Adrenal gland (tissue), 12 donors: ENCODE results near the gene PXDN. TPM values are rescaled to one million over a fixed set of nuclear protein-coding genes. Genes with fewer than 3 reads are reported as not detected.
"Not testable (repeated sequence)": the region's sequence is repeated elsewhere in the genome, so short reads cannot be mapped to it uniquely, and the experiment has no call there.

Experiments used
- DNase-seq, 7 donors: peaks; one replicate each; pipeline ENCODE4 v3.0.0-alpha.2; 2019 to 2020
- H3K27ac ChIP-seq, 5 donors: fragments of 200-600 bp; sonication (generic) in 4 of 5; 1 replicate in 3 of 5; 2 replicates in 2 of 5; pipeline versions ENCODE4 v1.5.1 to v1.8.0; 2016 to 2020; ENCODE audit warnings: mild to moderate bottlenecking in 1 of 5
- H3K27me3 ChIP-seq: fragments of 200-600 bp; 2 replicates; pipeline ENCODE4 v1.8.0; 2021
- H3K36me3 ChIP-seq, 2 donors: fragments of 200-600 bp; replicated peaks in 1 of 2; 1 replicate in 1 of 2; 2 replicates in 1 of 2; pipeline versions ENCODE4 v1.5.1 to v1.8.0; 2018 to 2022
- H3K4me1 ChIP-seq, 2 donors: fragments of 200-600 bp; replicated peaks in 1 of 2; 1 replicate in 1 of 2; 2 replicates in 1 of 2; pipeline versions ENCODE4 v1.5.1 to v1.8.0; 2018 to 2021
- H3K4me3 ChIP-seq, 4 donors: fragments of 200-600 bp; sonication (generic) in 3 of 4; one replicate each; pipeline ENCODE4 v1.5.1; 2016 to 2018
- H3K9me3 ChIP-seq, 3 donors: fragments of 200-600 bp; sonication (generic) in 1 of 3; replicated peaks in 1 of 3; 1 replicate in 2 of 3; 2 replicates in 1 of 3; pipeline versions ENCODE4 v1.5.1 to v1.8.0; 2016 to 2021
- POLR2A ChIP-seq, 2 donors: fragments of 450-650 bp; IDR thresholded peaks; one replicate each; pipeline ENCODE4 v1.6.1; 2017; ENCODE audit warnings: antibody characterized with exemption in 2 of 2, mild to moderate bottlenecking in 2 of 2, moderate library complexity in 1 of 2
- WGBS, 4 donors: extraction: QIAGEN DNeasy Blood & Tissue Kit in 2 of 4; methylation state at CpG; one replicate each; pipeline versions ENCODE4 v1.1.5 to v1.1.7; 2013 to 2017; 5-methylcytosine and 5-hydroxymethylcytosine counted together
- intact Hi-C, 2 donors: fragments of 100-400 bp; cut with DNase I; formaldehyde crosslinking; loops; one replicate each; pipeline versions ENCODE4 v1.14.1 to v1.15.0; 2022 to 2023
- polyA plus RNA-seq, 3 donors: library from polyadenylated mRNA; stranded (reverse); fragments of 200-250 nt in 2 of 3; fragments of 350-450 nt in 1 of 3; fragmentation: Illumina TruSeq in 1 of 3; extraction: RNeasy Lipid Tissue Mini Kit (QIAGEN cat#74804) in 1 of 3; gene quantifications; one replicate each; pipeline ENCODE4 v1.2.3, GENCODE V29; 2013 to 2014
- total RNA-seq, 9 donors: library from RNA; depleted of rRNA in 4 of 9; stranded (reverse); fragments of >200 nt in 4 of 9; fragments of 120-200 nt in 1 of 9; fragmentation: NEBNext Ultra II Directional in 1 of 9; extraction: Animal tissue kit (Norgen Biotek cat#: 25700) in 1 of 9; gene quantifications; one replicate each; pipeline versions ENCODE4 v1.1.0 to v1.2.4, GENCODE V29; 2013 to 2023
- TF ChIP-seq, protein P1 (sequence below), 6 experiments: fragments of 450-650 bp in 4 of 6; fragments of 200-600 bp in 2 of 6; sonication (generic) in 1 of 6; IDR thresholded peaks; 1 replicate in 5 of 6; 2 replicates in 1 of 6; pipeline versions ENCODE4 v1.5.1 to v1.8.0; 2016 to 2021; ENCODE audit warnings: antibody characterized with exemption in 6 of 6, mild to moderate bottlenecking in 2 of 6, moderate library complexity in 1 of 6
- donor health status: healthy with polysubstance abuse.
- donor health status: Bipolar disorder and iron deficiency.
- donor health status: DM: yes; HTN: yes; CAD: no.
- donor health status: DM: no; HTN: no; CAD: no.
- donor health status: DM: no; HTN: no; CAD: no.
- donor health status: DM: yes; HTN: yes; CAD: no.

Gene PXDN
- total and polyA plus RNA-seq, 12 donors, result 8.5 to 39.5 (median 22.1) TPM

DNA sequence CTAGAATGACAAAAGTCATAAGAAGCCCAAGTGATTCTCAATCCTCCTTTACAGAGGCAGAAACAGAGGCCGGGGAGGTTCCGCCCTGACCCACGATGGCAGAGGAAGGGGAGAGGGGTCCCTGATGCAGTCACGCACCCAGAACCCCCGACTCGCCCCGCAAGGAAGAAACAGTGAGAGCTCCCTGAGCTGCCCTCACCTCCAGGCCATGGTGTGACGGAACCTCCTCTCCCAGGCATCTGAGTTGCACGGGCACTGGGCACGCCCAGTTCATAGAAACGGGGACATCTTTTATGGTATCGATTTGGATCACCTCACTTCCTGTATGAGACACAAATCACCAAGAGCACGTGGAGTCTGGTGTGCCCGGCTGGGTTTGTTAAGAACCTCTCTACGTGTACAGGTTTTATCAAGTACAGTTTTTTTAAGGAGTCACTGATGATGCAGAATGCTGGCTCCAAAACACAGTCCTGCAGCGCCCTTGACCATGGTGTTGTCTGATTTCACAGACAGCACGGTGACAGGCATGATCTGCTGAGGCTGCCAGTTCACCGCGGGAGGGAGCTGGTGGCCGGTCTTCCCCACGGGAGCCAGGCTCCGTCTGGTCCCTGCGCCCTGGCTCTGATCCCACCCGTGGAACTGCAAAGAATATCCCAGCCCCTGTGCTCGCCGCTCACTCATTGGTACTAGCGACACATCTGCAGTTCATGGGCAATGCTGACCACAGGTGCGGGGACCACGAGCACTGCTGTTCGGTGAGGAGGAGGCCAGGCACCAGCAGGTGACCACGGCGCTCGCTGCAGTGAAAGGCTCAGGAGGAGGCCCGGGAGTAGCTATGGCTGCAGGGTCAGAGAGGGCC lies 35.6 kb downstream of the PXDN start:
- intact Hi-C loops, result no loop called here
- Histone ChIP-seq H3K4me1 (peaks cover 0 to 7% of the 10 kb centered on the region in 2 donors), H3K36me3 (no peaks in the 10 kb centered on the region), H3K27me3 (no peaks in the 10 kb centered on the region), H3K27ac (peak overlapping the region in 2 of 5 donors; percentile 41 to 57), H3K9me3 (no peaks in the 10 kb centered on the region), H3K4me3 (no peak overlapping the region)
- no peak for TF ChIP-seq POLR2A (IDR thresholded peaks at IDR 0.05)
- TF ChIP-seq, protein P1, sequence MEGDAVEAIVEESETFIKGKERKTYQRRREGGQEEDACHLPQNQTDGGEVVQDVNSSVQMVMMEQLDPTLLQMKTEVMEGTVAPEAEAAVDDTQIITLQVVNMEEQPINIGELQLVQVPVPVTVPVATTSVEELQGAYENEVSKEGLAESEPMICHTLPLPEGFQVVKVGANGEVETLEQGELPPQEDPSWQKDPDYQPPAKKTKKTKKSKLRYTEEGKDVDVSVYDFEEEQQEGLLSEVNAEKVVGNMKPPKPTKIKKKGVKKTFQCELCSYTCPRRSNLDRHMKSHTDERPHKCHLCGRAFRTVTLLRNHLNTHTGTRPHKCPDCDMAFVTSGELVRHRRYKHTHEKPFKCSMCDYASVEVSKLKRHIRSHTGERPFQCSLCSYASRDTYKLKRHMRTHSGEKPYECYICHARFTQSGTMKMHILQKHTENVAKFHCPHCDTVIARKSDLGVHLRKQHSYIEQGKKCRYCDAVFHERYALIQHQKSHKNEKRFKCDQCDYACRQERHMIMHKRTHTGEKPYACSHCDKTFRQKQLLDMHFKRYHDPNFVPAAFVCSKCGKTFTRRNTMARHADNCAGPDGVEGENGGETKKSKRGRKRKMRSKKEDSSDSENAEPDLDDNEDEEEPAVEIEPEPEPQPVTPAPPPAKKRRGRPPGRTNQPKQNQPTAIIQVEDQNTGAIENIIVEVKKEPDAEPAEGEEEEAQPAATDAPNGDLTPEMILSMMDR (IDR thresholded peaks at IDR 0.05), result no peak
- DNase-seq, result no peak
- 70 to 84% (median 78%) methylated on average over 14 to 34 of the region's 34 CpGs for WGBS, 4 donors

DNA sequence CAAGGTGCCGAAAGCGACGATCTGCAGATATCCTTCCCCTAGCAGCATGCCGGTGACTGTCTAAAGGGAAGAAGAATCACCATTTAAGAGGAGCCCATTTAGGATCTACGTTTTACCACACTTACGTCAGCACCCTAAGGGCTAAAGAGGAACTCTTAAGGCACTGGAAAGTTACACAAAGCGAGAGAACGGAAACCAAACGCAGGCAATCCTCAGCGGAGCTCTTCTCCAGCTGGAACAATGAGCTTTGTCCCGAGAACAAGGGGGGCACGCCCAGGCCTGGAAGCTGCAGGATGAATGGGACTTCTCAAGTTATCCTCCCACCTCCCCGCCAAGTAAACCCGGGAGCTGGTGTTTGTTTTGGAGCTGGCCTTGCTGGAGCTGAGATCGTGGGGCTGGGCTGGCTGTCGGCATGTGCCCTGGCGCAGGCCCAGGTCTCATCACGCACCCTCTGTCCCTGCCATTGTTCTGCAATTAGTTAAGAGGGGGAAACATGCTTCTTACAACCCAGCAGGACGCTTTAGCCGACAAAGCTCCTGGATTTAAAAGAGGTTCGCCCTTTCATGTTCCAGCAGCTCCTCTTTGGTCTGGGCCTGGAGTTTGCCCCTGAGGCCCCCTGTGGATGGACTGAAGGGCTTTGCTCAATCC lies 36.4 kb downstream of the PXDN start:
- Histone ChIP-seq H3K4me1 (peaks cover 0 to 3% of the 10 kb centered on the region in 2 donors), H3K9me3 (no peaks in the 10 kb centered on the region), H3K27ac (peak overlapping the region in 2 of 5 donors; percentile 41 to 57), H3K4me3 (no peak overlapping the region), H3K36me3 (no peaks in the 10 kb centered on the region), H3K27me3 (no peaks in the 10 kb centered on the region)
- 37 to 49% (median 42%) methylated on average over 15 to 21 of the region's 21 CpGs for WGBS, 4 donors
- intact Hi-C loops, result no loop called here
- TF ChIP-seq, protein P1 (IDR thresholded peaks at IDR 0.05), result no peak
- TF ChIP-seq POLR2A (IDR thresholded peaks at IDR 0.05), result no peak
- DNase-seq, result peak in 5 of 7 donors; percentile 38 to 72 (median 50)

DNA sequence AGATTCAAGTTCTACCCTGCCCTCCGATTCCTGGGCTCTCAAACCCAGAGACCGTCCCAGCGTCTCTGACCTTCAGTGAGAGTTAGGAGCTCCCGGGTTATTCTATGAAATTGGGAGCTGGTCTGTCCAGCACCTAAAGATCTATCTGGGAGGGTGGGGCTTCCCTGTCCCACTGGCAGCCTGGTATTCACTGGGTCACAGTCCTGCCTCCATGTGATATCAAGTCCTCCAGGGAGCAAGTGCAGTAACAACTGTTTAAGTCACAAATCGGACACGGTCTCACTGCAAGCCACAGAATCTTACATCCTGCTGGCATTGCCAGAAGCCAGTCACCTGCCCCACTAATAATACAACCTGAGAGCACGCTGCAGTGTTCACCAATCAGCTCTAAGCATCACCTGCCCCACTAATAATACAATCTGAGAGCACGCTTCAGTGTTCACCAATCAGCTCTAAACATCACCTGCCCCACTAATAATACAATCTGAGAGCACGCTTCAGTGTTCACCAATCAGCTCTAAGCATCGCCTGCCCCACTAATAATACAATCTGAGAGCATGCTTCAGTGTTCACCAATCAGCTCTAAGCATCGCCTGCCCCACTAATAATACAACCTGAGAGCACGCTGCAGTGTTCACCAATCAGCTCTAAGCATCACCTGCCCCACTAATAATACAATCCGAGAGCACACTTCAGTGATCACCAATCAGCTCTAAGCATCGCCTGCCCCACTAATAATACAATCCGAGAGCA lies 38.0 kb downstream of the PXDN start:
- H3K4me1 ChIP-seq, H3K27me3 ChIP-seq, intact Hi-C loops, DNase-seq, H3K9me3 ChIP-seq, H3K27ac ChIP-seq, H3K36me3 ChIP-seq, H3K4me3 ChIP-seq: not testable (repeated sequence)
- 69 to 76% (median 74%) methylated on average over 13 to 15 of the region's 15 CpGs for WGBS, 4 donors

DNA sequence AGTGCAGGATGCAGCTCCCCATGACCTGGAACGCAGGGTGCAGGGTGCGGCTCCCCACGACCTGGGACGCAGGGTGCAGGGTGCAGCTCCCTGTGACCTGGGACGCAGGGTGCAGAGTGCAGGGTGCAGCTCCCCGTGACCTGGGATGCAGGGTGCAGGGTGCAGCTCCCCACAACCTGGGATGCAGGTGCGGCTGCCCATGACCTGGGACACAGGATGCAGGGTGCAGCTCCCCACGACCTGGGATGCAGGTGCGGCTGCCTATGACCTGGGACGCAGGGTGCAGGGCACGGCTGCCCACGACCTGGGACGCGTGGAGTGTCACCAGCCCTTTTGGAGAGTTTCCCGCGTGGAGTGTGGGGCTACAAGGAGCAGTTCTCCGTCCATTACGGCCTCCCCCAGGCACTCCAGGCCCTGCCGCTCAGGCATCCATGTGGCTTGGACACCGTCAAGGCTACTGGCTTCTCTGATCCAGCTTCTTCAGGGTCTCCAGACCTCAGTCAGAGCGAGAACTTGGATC lies 38.7 kb downstream of the PXDN start:
- Histone ChIP-seq H3K4me1 (peaks cover 0 to 3% of the 10 kb centered on the region in 2 donors), H3K4me3 (no peak overlapping the region), H3K27me3 (no peaks in the 10 kb centered on the region), H3K9me3 (no peaks in the 10 kb centered on the region), H3K36me3 (no peaks in the 10 kb centered on the region), H3K27ac (no peak overlapping the region)
- DNase-seq, result no peak
- TF ChIP-seq, protein P1 (IDR thresholded peaks at IDR 0.05), result no peak
- no peak for TF ChIP-seq POLR2A (IDR thresholded peaks at IDR 0.05)
- 78 to 86% (median 82%) methylated on average over 10 to 21 of the region's 21 CpGs for WGBS, 4 donors
- intact Hi-C loops, result no loop called here
